ENCODE data around the gene PDE4A.

DNA sequence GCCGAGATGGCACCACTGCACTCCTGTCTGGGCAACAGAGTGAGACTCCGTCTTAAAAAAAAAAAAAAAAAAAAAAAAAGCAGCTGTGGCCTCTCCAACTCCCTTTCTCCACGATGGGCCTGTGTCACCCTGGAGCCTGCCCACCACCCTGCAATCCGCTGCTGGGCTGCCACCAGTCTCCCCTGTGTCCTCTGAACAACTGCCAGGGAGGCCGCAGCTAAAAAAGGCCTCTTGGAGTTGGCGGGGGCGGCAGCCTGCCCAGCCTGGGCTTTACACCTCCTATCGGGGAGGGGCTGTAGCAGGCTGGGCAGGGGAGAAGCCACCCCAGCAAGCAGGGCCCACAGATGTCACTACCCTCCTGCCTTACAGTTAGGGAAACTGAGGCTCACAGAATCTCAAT, 20.5 kb upstream of the PDE4A start:
- TF ChIP-seq POLR2A (IDR thresholded peaks at IDR 0.05) = no peak
- TF ChIP-seq, protein P1, sequence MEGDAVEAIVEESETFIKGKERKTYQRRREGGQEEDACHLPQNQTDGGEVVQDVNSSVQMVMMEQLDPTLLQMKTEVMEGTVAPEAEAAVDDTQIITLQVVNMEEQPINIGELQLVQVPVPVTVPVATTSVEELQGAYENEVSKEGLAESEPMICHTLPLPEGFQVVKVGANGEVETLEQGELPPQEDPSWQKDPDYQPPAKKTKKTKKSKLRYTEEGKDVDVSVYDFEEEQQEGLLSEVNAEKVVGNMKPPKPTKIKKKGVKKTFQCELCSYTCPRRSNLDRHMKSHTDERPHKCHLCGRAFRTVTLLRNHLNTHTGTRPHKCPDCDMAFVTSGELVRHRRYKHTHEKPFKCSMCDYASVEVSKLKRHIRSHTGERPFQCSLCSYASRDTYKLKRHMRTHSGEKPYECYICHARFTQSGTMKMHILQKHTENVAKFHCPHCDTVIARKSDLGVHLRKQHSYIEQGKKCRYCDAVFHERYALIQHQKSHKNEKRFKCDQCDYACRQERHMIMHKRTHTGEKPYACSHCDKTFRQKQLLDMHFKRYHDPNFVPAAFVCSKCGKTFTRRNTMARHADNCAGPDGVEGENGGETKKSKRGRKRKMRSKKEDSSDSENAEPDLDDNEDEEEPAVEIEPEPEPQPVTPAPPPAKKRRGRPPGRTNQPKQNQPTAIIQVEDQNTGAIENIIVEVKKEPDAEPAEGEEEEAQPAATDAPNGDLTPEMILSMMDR (IDR thresholded peaks at IDR 0.05) = no peak
